ENCODE measurements around the gene LGALS9B. TPM values are rescaled to one million over a fixed set of nuclear protein-coding genes. Genes with fewer than 3 reads are reported as not detected.
"Not testable (repeated sequence)": the region's sequence is repeated elsewhere in the genome, so short reads cannot be mapped to it uniquely, and the experiment has no call there.

LGALS9B gene
- total RNA-seq, 1 experiment from 2014 or later: not detected

DNA sequence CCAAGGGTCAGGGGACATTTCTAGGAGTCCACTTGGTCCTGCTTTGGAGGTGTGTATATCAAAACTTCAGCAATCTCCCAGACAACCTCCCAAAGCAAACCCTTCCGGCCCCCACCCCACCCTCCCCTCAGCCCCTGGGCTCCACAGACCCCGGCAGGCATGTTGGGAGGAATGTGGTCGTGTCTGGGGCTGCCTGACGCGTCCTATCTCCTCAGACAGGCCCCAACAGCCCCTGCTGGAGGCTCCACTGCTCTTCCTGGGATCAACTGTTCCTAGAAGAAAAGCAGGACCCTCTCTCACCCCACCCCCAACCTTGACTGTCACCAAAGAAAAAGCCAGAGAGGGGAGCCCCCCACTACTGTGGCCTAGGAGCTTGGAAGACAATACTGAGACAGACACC lies 28.1 kb upstream of the LGALS9B start:
- DNase-seq (ENCODE audit: unreplicated experiment); BruUV-seq (replicated peaks); H3K9me3 Mint-ChIP-seq (ENCODE audit: unreplicated experiment); intact Hi-C loops (cut with micrococcal nuclease); H3K36me3 Mint-ChIP-seq (ENCODE audit: insufficient read depth, unreplicated experiment); CTCF ChIA-PET; H3K4me3 Mint-ChIP-seq (ENCODE audit: unreplicated experiment); H3K4me1 Mint-ChIP-seq (ENCODE audit: insufficient read depth, unreplicated experiment); H3K27me3 Mint-ChIP-seq (ENCODE audit: insufficient read depth, unreplicated experiment); POLR2A ChIA-PET; H3K27ac Mint-ChIP-seq (ENCODE audit: low read depth, unreplicated experiment): not testable (repeated sequence)

- H3K27me3 Mint-ChIP-seq (ENCODE audit: insufficient read depth, unreplicated experiment); BruUV-seq (replicated peaks); POLR2A ChIA-PET; H3K9me3 Mint-ChIP-seq (ENCODE audit: unreplicated experiment); H3K36me3 Mint-ChIP-seq (ENCODE audit: insufficient read depth, unreplicated experiment); H3K4me3 Mint-ChIP-seq (ENCODE audit: unreplicated experiment); DNase-seq (ENCODE audit: unreplicated experiment); H3K27ac Mint-ChIP-seq (ENCODE audit: low read depth, unreplicated experiment); CTCF ChIA-PET; intact Hi-C loops (cut with micrococcal nuclease); H3K4me1 Mint-ChIP-seq (ENCODE audit: insufficient read depth, unreplicated experiment): not testable (repeated sequence)
Observed at GRCh38 chr17:20494735-20495134, 27.4 kb upstream of the LGALS9B start.

GRCh38 chr17:20494147-20494546 lies 26.8 kb upstream of the LGALS9B start:
- H3K9me3 Mint-ChIP-seq (ENCODE audit: unreplicated experiment); DNase-seq (ENCODE audit: unreplicated experiment); BruUV-seq (replicated peaks); intact Hi-C loops (cut with micrococcal nuclease); H3K27ac Mint-ChIP-seq (ENCODE audit: low read depth, unreplicated experiment); CTCF ChIA-PET; H3K27me3 Mint-ChIP-seq (ENCODE audit: insufficient read depth, unreplicated experiment); POLR2A ChIA-PET; H3K4me3 Mint-ChIP-seq (ENCODE audit: unreplicated experiment); H3K4me1 Mint-ChIP-seq (ENCODE audit: insufficient read depth, unreplicated experiment); H3K36me3 Mint-ChIP-seq (ENCODE audit: insufficient read depth, unreplicated experiment): not testable (repeated sequence)

- H3K9me3 Mint-ChIP-seq (ENCODE audit: unreplicated experiment); H3K27me3 Mint-ChIP-seq (ENCODE audit: insufficient read depth, unreplicated experiment); H3K36me3 Mint-ChIP-seq (ENCODE audit: insufficient read depth, unreplicated experiment); intact Hi-C loops (cut with micrococcal nuclease); CTCF ChIA-PET; POLR2A ChIA-PET; H3K4me1 Mint-ChIP-seq (ENCODE audit: insufficient read depth, unreplicated experiment); H3K4me3 Mint-ChIP-seq (ENCODE audit: unreplicated experiment); H3K27ac Mint-ChIP-seq (ENCODE audit: low read depth, unreplicated experiment); DNase-seq (ENCODE audit: unreplicated experiment); BruUV-seq (replicated peaks): not testable (repeated sequence)
Observed at GRCh38 chr17:20492971-20493370, 25.6 kb upstream of the LGALS9B start.

- DNase-seq (ENCODE audit: unreplicated experiment); intact Hi-C loops (cut with micrococcal nuclease); H3K27me3 Mint-ChIP-seq (ENCODE audit: insufficient read depth, unreplicated experiment); POLR2A ChIA-PET; BruUV-seq (replicated peaks); H3K4me1 Mint-ChIP-seq (ENCODE audit: insufficient read depth, unreplicated experiment); H3K4me3 Mint-ChIP-seq (ENCODE audit: unreplicated experiment); H3K9me3 Mint-ChIP-seq (ENCODE audit: unreplicated experiment); H3K27ac Mint-ChIP-seq (ENCODE audit: low read depth, unreplicated experiment); H3K36me3 Mint-ChIP-seq (ENCODE audit: insufficient read depth, unreplicated experiment); CTCF ChIA-PET: not testable (repeated sequence)
Observed at GRCh38 chr17:20492099-20492498, 24.8 kb upstream of the LGALS9B start.

DNA sequence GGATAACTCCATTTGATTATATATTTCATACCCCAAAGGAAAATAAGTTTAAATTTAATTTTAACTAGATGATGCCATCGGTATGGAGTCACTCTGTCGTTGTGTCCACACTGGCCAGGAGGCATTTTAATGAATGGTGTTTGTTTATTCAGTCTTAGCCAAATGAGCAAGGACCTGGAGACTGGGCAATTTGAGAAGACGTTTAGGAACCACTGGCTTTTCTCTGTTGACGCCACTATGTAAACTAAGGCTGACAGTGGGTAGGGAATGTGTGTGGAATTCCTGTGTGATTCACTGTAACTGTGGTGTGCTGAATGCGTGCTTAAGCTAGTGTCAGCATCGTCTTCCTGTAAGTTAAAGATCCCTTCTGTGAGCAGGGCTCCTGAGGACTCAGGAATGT lies 17.6 kb upstream of the LGALS9B start:
- H3K4me3 Mint-ChIP-seq (ENCODE audit: unreplicated experiment); H3K36me3 Mint-ChIP-seq (ENCODE audit: insufficient read depth, unreplicated experiment); CTCF ChIA-PET; BruUV-seq (replicated peaks); POLR2A ChIA-PET; H3K27ac Mint-ChIP-seq (ENCODE audit: low read depth, unreplicated experiment); H3K9me3 Mint-ChIP-seq (ENCODE audit: unreplicated experiment); intact Hi-C loops (cut with micrococcal nuclease); H3K4me1 Mint-ChIP-seq (ENCODE audit: insufficient read depth, unreplicated experiment): not testable (repeated sequence)
- H3K27me3 Mint-ChIP-seq (ENCODE audit: insufficient read depth, unreplicated experiment): peaks cover 12% of the 10 kb centered on the region
- peak; percentile 25 for DNase-seq (ENCODE audit: unreplicated experiment)

DNA sequence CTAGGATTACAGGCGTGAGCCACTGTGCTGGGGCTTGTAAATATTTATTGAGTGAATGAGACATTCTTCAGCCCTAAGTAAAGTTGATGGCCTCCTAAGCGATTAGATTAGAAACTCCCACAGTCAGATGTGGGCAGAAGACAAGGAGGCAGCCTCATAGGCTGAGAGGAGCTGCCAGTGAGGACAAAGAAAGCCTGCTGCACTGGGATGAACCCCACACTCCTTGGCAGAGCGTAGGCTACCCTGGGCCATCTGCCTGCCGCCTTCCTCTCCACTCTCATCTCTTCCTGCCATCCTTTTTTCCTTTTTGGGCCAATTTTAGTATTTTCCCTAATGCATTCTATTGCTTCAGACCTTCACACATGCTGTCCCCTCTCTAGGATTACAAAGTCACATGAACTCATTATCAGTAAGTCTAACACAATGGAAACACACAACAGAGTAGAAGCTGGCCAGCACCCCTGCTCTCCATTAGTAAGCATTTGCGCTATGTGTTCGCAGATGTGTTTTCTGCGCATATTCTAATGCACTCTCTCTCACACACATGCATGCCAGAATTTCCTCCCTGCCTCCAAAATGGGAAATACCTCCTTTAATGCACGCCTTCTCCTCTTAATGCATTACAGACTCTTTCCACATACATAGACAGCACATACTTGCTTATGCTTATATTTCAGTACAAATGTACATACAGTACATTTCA lies 12.7 kb upstream of the LGALS9B start:
- peaks cover 12% of the 10 kb centered on the region for H3K27me3 Mint-ChIP-seq (ENCODE audit: insufficient read depth, unreplicated experiment)
- H3K4me1 Mint-ChIP-seq (ENCODE audit: insufficient read depth, unreplicated experiment); H3K4me3 Mint-ChIP-seq (ENCODE audit: unreplicated experiment); intact Hi-C loops (cut with micrococcal nuclease); H3K9me3 Mint-ChIP-seq (ENCODE audit: unreplicated experiment); H3K36me3 Mint-ChIP-seq (ENCODE audit: insufficient read depth, unreplicated experiment); POLR2A ChIA-PET; H3K27ac Mint-ChIP-seq (ENCODE audit: low read depth, unreplicated experiment); BruUV-seq (replicated peaks); DNase-seq (ENCODE audit: unreplicated experiment); CTCF ChIA-PET: not testable (repeated sequence)

DNA sequence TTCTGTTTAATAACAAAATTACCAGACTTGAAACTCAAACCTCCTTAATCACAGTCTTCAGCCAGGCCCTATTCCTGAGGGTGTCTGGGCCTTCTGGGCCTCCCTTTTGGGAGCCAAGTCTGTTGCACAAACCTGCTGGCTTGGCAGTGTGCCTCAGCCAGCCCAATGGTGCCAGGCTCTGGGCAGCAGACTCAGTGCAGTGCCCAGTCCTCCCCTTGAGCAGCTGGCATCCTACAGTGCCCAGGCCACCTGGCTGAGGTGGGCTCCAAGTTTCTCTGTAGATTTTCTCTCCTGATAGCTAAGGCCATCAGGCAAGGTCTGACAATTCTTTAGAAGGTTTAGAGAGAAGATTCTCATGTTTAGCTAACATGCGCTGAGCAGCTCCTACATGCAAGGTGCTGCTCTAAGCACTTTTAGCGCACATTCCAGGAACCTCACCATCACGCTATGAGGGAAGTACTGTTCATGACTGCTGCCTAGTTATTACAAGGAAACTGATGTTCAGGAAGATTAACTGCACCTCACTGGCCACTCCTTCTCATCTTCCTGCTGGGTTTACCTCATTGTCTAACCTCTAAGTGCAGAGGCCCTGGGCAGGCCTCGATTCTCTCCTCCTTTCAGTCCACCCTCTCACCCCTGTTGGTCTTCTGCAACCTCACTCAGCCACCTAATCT lies 10.2 kb upstream of the LGALS9B start:
- H3K36me3 Mint-ChIP-seq (ENCODE audit: insufficient read depth, unreplicated experiment); BruUV-seq (replicated peaks); H3K4me1 Mint-ChIP-seq (ENCODE audit: insufficient read depth, unreplicated experiment); intact Hi-C loops (cut with micrococcal nuclease); CTCF ChIA-PET; H3K4me3 Mint-ChIP-seq (ENCODE audit: unreplicated experiment); DNase-seq (ENCODE audit: unreplicated experiment); H3K9me3 Mint-ChIP-seq (ENCODE audit: unreplicated experiment): not testable (repeated sequence)
- Mint-ChIP-seq H3K27ac (ENCODE audit: low read depth, unreplicated experiment) (peak overlapping the region; percentile 62), H3K27me3 (ENCODE audit: insufficient read depth, unreplicated experiment) (peaks cover 12% of the 10 kb centered on the region)
- POLR2A ChIA-PET: interaction anchor here (0.6 kb wide), 1 partner anchor 430 kb away, joined by 3 read pairs; no protein-coding TSS in a partner anchor

GRCh38 chr17:20475137-20475831 lies 7.9 kb upstream of the LGALS9B start:
- DNase-seq (ENCODE audit: unreplicated experiment): peak; percentile 16
- H3K4me1 Mint-ChIP-seq (ENCODE audit: insufficient read depth, unreplicated experiment); POLR2A ChIA-PET; H3K27me3 Mint-ChIP-seq (ENCODE audit: insufficient read depth, unreplicated experiment); H3K4me3 Mint-ChIP-seq (ENCODE audit: unreplicated experiment); H3K27ac Mint-ChIP-seq (ENCODE audit: low read depth, unreplicated experiment); H3K36me3 Mint-ChIP-seq (ENCODE audit: insufficient read depth, unreplicated experiment); intact Hi-C loops (cut with micrococcal nuclease); CTCF ChIA-PET; BruUV-seq (replicated peaks); H3K9me3 Mint-ChIP-seq (ENCODE audit: unreplicated experiment): not testable (repeated sequence)
